NCI-H146 (cell line): ENCODE data around the gene PRKAG2.
A peak's percentile ranks its signal among the peaks of the same experiment; 100 is the strongest.

Source experiments
- DNase-seq: peaks from one replicate; lab custom pipeline; 2025; lab: John Stamatoyannopoulos, UW

The PRKAG2 gene

GRCh38 chr7:151726652-151727578 is 150.0 kb downstream of the PRKAG2 start:
- no peak for DNase-seq

- peak; percentile 66 for DNase-seq
These were observed 150.9 kb downstream of the PRKAG2 start for GRCh38 chr7:151725844-151726651.

GRCh38 chr7:151724920-151725584 is 151.9 kb downstream of the PRKAG2 start:
- no peak for DNase-seq

- DNase-seq = no peak
These were observed 152.5 kb downstream of the PRKAG2 start for GRCh38 chr7:151724250-151724915.

GRCh38 chr7:151723321-151723720 is 153.6 kb downstream of the PRKAG2 start:
- no peak for DNase-seq

- DNase-seq = no peak
These were observed 154.4 kb downstream of the PRKAG2 start for GRCh38 chr7:151722533-151722932.

- no peak for DNase-seq
These were observed 155.2 kb downstream of the PRKAG2 start for GRCh38 chr7:151721694-151722093.

GRCh38 chr7:151721236-151721635 is 155.7 kb downstream of the PRKAG2 start:
- no peak for DNase-seq

GRCh38 chr7:151720280-151720679 is 156.6 kb downstream of the PRKAG2 start:
- no peak for DNase-seq

GRCh38 chr7:151719897-151720242 is 157.0 kb downstream of the PRKAG2 start:
- DNase-seq = no peak

GRCh38 chr7:151719031-151719896 is 157.7 kb downstream of the PRKAG2 start:
- DNase-seq = no peak

- DNase-seq = no peak
These were observed 159.0 kb downstream of the PRKAG2 start for GRCh38 chr7:151717918-151718317.

GRCh38 chr7:151717415-151717814 is 159.5 kb downstream of the PRKAG2 start:
- no peak for DNase-seq

- DNase-seq = no peak
These were observed 160.6 kb downstream of the PRKAG2 start for GRCh38 chr7:151716323-151716722.

- DNase-seq = no peak
These were observed 161.1 kb downstream of the PRKAG2 start for GRCh38 chr7:151715666-151716315.

GRCh38 chr7:151714201-151714600 is 162.7 kb downstream of the PRKAG2 start:
- DNase-seq = no peak

GRCh38 chr7:151712810-151713125 is 164.1 kb downstream of the PRKAG2 start:
- no peak for DNase-seq

- peak; percentile 24 for DNase-seq
These were observed 164.8 kb downstream of the PRKAG2 start for GRCh38 chr7:151711906-151712809.

GRCh38 chr7:151711435-151711872 is 165.5 kb downstream of the PRKAG2 start:
- DNase-seq = no peak
